Gastrocnemius medialis (tissue), 4 donors: ENCODE results near the gene DEFB115. TPM values are rescaled to one million over a fixed set of nuclear protein-coding genes. Genes with fewer than 3 reads are reported as not detected.
"Not testable (repeated sequence)": the region's sequence is repeated elsewhere in the genome, so short reads cannot be mapped to it uniquely, and the experiment has no call there.

ENCODE experiments used
- ATAC-seq, 2 donors: fragments of 150-250 bp; one replicate each; pipeline ENCODE4 v1.9.1; 2016
- DNase-seq, 2 donors: peaks; one replicate each; pipeline ENCODE4 v3.0.0-alpha.2; 2019
- H3K27ac ChIP-seq, 4 donors: fragments of 200-600 bp; sonication (generic); 1 replicate in 1 of 4; 2 replicates in 3 of 4; pipeline ENCODE4 v1.5.1; 2016 to 2018; ENCODE audit warnings: mild to moderate bottlenecking in 2 of 4, moderate library complexity in 1 of 4
- H3K27me3 ChIP-seq, 3 donors: fragments of 200-600 bp; sonication (generic) in 2 of 3; 1 replicate in 1 of 3; 2 replicates in 2 of 3; pipeline versions ENCODE4 v1.5.1 to v1.6.0; 2016 to 2019; ENCODE audit warnings: mild to moderate bottlenecking in 1 of 3, moderate library complexity in 1 of 3
- H3K36me3 ChIP-seq, 2 donors: fragments of 200-600 bp; sonication (generic) in 1 of 2; one replicate each; pipeline ENCODE4 v1.5.1; 2017 to 2018
- H3K4me1 ChIP-seq, 2 donors: fragments of 200-600 bp; sonication (generic) in 1 of 2; one replicate each; pipeline ENCODE4 v1.5.1; 2016 to 2017; ENCODE audit warnings: mild to moderate bottlenecking in 2 of 2
- H3K4me3 ChIP-seq, 4 donors: fragments of 200-600 bp; sonication (generic) in 3 of 4; 1 replicate in 1 of 4; 2 replicates in 3 of 4; pipeline ENCODE4 v1.5.1; 2016 to 2019; ENCODE audit warnings: mild to moderate bottlenecking in 2 of 4
- H3K9me3 ChIP-seq, 3 donors: fragments of 200-600 bp; sonication (generic) in 2 of 3; 1 replicate in 1 of 3; 2 replicates in 2 of 3; pipeline ENCODE4 v1.5.1; 2016 to 2019
- CTCF ChIP-seq, 5 experiments: fragments of 450-650 bp in 3 of 5; fragments of 200-600 bp in 2 of 5; sonication (generic) in 2 of 5; IDR thresholded peaks in 4 of 5; conservative IDR thresholded peaks in 1 of 5; 1 replicate in 4 of 5; 2 replicates in 1 of 5; pipeline ENCODE4 v1.5.1; 2016 to 2019; ENCODE audit warnings: antibody characterized with exemption in 5 of 5, mild to moderate bottlenecking in 3 of 5, moderate library complexity in 3 of 5
- POLR2A ChIP-seq, 2 donors: fragments of 450-650 bp; IDR thresholded peaks; one replicate each; pipeline ENCODE4 v1.6.1; 2017; ENCODE audit warnings: antibody characterized with exemption in 2 of 2, mild to moderate bottlenecking in 2 of 2, moderate library complexity in 2 of 2
- in situ Hi-C, 4 donors: fragments of 200-750 bp; cut with MboI; loops; one replicate each; pipeline versions ENCODE4 v1.15.0 to v1.8.0; 2017; ENCODE audit warnings: low sequenced_read_pairs in 4 of 4
- intact Hi-C: fragments of 100-400 bp; cut with DNase I; formaldehyde crosslinking; loops from one replicate; pipeline ENCODE4 v1.15.1; 2023; ENCODE audit warnings: low total_unique reads
- total RNA-seq, 4 donors: library from RNA; depleted of rRNA; stranded (reverse); fragments of >200 nt; gene quantifications; one replicate each; pipeline versions ENCODE4 v1.1.0 to v1.2.3, GENCODE V29; 2016

The DEFB115 gene
- total RNA-seq, 4 donors from 2014 or later = not detected

DNA sequence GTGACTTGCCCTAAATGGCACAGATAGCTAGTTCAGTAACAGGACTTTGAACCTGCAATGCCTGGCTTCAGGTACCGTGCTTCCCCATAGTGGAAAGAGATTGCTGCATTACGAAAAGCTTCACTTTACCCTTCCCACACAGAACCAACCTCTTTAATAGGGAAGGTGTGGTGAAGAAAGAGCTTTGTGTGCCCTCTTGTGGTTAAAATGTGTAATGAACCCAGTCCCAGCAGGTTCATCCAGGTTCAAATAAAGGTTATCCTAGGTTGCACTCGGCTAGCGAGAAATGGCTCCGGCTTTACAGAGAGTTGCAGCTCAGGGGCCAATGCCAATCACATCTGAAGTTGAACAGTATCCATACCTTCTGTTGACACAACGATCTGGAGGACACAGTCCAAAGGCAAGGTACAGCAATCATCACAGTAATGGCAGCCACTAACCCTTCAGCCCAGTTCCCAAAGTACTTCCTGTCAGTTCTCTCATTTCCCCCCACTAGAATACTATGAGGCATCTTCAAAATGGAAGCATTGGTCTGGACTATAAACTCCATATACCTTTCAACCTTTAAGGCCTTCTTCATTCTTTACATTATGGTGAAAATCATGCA lies 3.0 kb downstream of the DEFB115 start:
- H3K4me3 ChIP-seq = no peak overlapping the region
- DNase-seq = no peak
- no peak for ATAC-seq
- intact Hi-C loops (no loop called here), in situ Hi-C loops (no loop called here)
- no peaks in the 10 kb centered on the region for H3K9me3 ChIP-seq
- H3K4me1 ChIP-seq = no peaks in the 10 kb centered on the region
- no peaks in the 10 kb centered on the region for H3K27me3 ChIP-seq
- H3K27ac ChIP-seq = no peak overlapping the region
- no peak for TF ChIP-seq CTCF (IDR thresholded peaks at IDR 0.05 in 4 of 5, conservative IDR thresholded peaks at IDR 0.05 in 1 of 5)
- no peak for TF ChIP-seq POLR2A (IDR thresholded peaks at IDR 0.05)
- no peaks in the 10 kb centered on the region for H3K36me3 ChIP-seq

- no peaks in the 10 kb centered on the region for H3K4me1 ChIP-seq
- no peak overlapping the region for H3K27ac ChIP-seq
- DNase-seq = no peak
- no peak for TF ChIP-seq POLR2A (IDR thresholded peaks at IDR 0.05)
- no peak for TF ChIP-seq CTCF (IDR thresholded peaks at IDR 0.05 in 4 of 5, conservative IDR thresholded peaks at IDR 0.05 in 1 of 5)
- ATAC-seq = no peak
- in situ Hi-C loops (no loop called here), intact Hi-C loops (no loop called here)
- no peaks in the 10 kb centered on the region for H3K36me3 ChIP-seq
- H3K27me3 ChIP-seq = no peaks in the 10 kb centered on the region
- H3K4me3 ChIP-seq = no peak overlapping the region
- H3K9me3 ChIP-seq = no peaks in the 10 kb centered on the region
Observed at GRCh38 chr20:31274441-31274840, 17.0 kb downstream of the DEFB115 start.

DNA sequence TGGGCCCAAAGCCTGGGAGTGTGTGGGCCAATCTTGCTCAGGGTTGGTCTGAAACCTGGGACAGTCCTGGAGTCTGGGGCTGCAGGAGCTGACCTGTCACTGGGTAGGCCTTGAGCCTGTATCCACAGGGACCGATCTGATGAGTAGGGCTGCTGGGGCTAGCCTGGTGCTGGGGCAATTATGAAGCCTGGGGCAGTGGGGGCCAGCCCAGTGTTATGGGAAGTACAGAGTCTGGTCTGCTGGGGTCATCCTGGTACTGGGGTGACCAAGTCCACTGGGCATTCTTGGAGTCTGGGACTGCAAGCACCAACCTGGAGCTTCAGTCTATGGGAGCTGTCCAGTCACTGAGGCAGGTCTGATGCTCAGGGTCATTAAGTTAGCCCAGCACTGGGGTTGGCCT lies 20.7 kb downstream of the DEFB115 start:
- no peaks in the 10 kb centered on the region for H3K27me3 ChIP-seq
- H3K36me3 ChIP-seq = no peaks in the 10 kb centered on the region
- intact Hi-C loops = no loop called here
- ATAC-seq = no peak
- in situ Hi-C loops = no loop called here
- H3K4me1 ChIP-seq = no peaks in the 10 kb centered on the region
- DNase-seq = no peak
- H3K9me3 ChIP-seq = no peaks in the 10 kb centered on the region
- no peak overlapping the region for H3K4me3 ChIP-seq
- TF ChIP-seq POLR2A (IDR thresholded peaks at IDR 0.05) (no peak), CTCF (IDR thresholded peaks at IDR 0.05 in 4 of 5, conservative IDR thresholded peaks at IDR 0.05 in 1 of 5) (no peak)
- no peak overlapping the region for H3K27ac ChIP-seq

DNA sequence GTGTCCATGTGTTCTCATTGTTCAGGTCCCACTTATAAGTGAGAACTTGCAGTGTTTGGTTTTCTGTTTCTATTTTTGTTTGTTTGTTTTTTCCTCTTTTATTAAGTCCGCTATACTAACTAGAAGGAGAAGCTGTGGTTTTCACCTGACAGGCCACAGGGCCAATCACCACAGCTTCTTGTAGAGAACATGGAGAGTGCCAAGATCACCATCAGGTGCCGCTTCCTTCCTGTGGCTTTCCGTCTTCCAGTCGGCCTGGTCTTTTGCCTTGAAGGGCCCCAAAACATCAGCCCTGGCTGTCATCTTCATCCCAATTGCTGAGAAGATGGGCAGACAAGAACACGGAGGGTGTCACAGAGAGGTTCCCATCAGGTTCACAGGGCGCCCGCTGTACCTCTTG lies 27.5 kb downstream of the DEFB115 start:
- in situ Hi-C loops, H3K4me3 ChIP-seq, ATAC-seq, H3K27me3 ChIP-seq, DNase-seq, intact Hi-C loops, H3K36me3 ChIP-seq, H3K4me1 ChIP-seq, H3K27ac ChIP-seq, H3K9me3 ChIP-seq: not testable (repeated sequence)

DNA sequence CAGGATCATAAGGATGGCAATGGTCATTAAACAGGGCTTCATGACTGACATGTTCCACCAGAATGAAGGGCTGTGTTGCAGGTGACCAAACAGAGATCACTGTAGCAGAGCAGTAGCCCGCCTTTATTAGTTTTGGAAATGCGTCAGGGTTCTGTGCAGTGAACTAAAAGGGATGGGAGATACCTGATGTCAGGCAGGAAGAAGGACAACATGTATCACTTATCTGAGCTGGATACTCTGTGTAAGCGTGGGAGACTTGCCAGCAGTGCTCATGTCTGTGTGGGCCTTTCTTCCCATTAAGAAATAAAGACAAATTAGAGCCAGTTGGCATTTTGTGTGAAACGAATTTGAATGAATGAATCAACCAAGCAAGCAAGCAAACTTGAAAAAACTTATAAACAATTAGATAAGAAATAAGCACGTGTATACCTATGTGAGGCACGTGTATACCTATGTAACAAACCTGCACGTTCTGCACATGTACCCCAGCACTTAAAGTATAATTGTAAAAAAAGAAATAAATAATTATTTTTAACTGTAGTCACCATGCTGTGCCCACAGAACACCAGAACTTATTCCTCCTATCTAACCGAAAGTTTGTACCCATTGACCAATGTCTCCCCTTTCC lies 51.2 kb downstream of the DEFB115 start, which contains the start of gene DEFB116:
Gene DEFB116 (minus strand): TSS at position 51 of the 628 bp plus-strand sequence. CDS start 0 bp downstream, at position 51.
- no peaks in the 10 kb centered on the region for H3K27me3 ChIP-seq
- intact Hi-C loops = no loop called here

More for the DNA sequence above, 51.2 kb downstream of the DEFB115 start, which contains the start of gene DEFB116:
- no peak for DNase-seq
- H3K4me1 ChIP-seq = no peaks in the 10 kb centered on the region
- H3K9me3 ChIP-seq = no peaks in the 10 kb centered on the region
- no peak within 1 kb of the TSS for H3K4me3 ChIP-seq
- in situ Hi-C loops = no loop called here
- H3K27ac ChIP-seq = no peak within 1 kb of the TSS
- no peak for ATAC-seq
- TF ChIP-seq POLR2A (IDR thresholded peaks at IDR 0.05) (no peak), CTCF (IDR thresholded peaks at IDR 0.05 in 4 of 5, conservative IDR thresholded peaks at IDR 0.05 in 1 of 5) (no peak)
- H3K36me3 ChIP-seq = no peaks in the 10 kb centered on the region

Other genes with a start within 250 kb of the DEFB115 start
- gene DEFB116, start 50.9 kb downstream of the DEFB115 start, total RNA-seq = not detected
- gene DEFB118, start 110.9 kb downstream of the DEFB115 start, total RNA-seq = not detected
- gene DEFB119, start 132.9 kb downstream of the DEFB115 start, total RNA-seq = not detected
- not detected for gene DEFB121, start 148.6 kb downstream of the DEFB115 start, total RNA-seq
- not detected for gene DEFB123, start 183.0 kb downstream of the DEFB115 start, total RNA-seq
- gene DEFB124, start 217.5 kb downstream of the DEFB115 start, total RNA-seq = not detected
- gene REM1, start 217.6 kb downstream of the DEFB115 start, total RNA-seq = 1 to 10 TPM in 3 of 4 donors, under 1 TPM in 1; 0.87 to 7.5 (median 1.2) TPM